Panc1 (cell line): ENCODE results near the gene RBMS3. TPM values are rescaled to one million over a fixed set of nuclear protein-coding genes. Genes with fewer than 3 reads are reported as not detected.

Experiments
- ATAC-seq: fragments of 200-7000 bp; cut with Tn5 transposase; 2 replicates; pipeline ENCODE4 v1.9.1; 2020; ENCODE audit warnings: mild to moderate bottlenecking, moderate library complexity
- BruUV-seq: library from RNA; stranded (reverse); fragments of 400-500 nt; replicated peaks from 2 replicates; lab custom pipeline; 2021; lab: Mats Ljungman, UMichigan
- CTCF ChIA-PET: fragments of 300-600 bp; sonication (Branson Sonifier 250); formaldehyde crosslinking; loops from one replicate; lab custom pipeline; 2022; ENCODE audit warnings: antibody characterized with exemption; lab: Charles Lee
- POLR2A ChIA-PET: fragments of 300-600 bp; sonication (Branson Sonifier 250); formaldehyde crosslinking; loops from one replicate; lab custom pipeline; 2022; ENCODE audit warnings: antibody characterized with exemption; lab: Charles Lee
- DNase-seq: peaks from one replicate; pipeline ENCODE4 v3.0.0-alpha.2; 2010; ENCODE audit warnings: low read depth, low spot score
- H3K27ac ChIP-seq: 2 replicates; pipeline ENCODE4 v1.5.1; 2011; ENCODE audit warnings: mild to moderate bottlenecking, low read length, inconsistent platforms
- H3K27me3 ChIP-seq: fragments of 200-500 bp; sonication (Bioruptor generic); 2 replicates; pipeline ENCODE4 v1.6.0; 2014; ENCODE audit warnings: low read length, inconsistent platforms; ENCODE audit not compliant: control insufficient read depth, insufficient read depth
- H3K36me3 ChIP-seq: fragments of 200-500 bp; sonication (Bioruptor generic); 2 replicates; pipeline ENCODE4 v1.5.1; 2014; ENCODE audit warnings: inconsistent platforms, mild to moderate bottlenecking, low read length, moderate library complexity; ENCODE audit not compliant: control insufficient read depth, insufficient read depth
- H3K4me1 ChIP-seq: 2 replicates; pipeline ENCODE4 v1.5.1; 2011; ENCODE audit warnings: inconsistent platforms, mild to moderate bottlenecking, low read length, moderate library complexity; ENCODE audit not compliant: control insufficient read depth, insufficient read depth
- H3K4me3 ChIP-seq, 2 experiments: 2 replicates each; pipeline ENCODE4 v1.5.1; 2011 to 2012; ENCODE audit warnings: low read depth in 2 of 2, low read length in 2 of 2, mild to moderate bottlenecking in 2 of 2, inconsistent platforms in 1 of 2, moderate library complexity in 1 of 2
- H3K9me3 ChIP-seq: fragments of 200-500 bp; sonication (Bioruptor generic); 2 replicates; pipeline ENCODE4 v1.5.1; 2014; ENCODE audit warnings: low read depth, mild to moderate bottlenecking, inconsistent platforms, low read length, moderate library complexity; ENCODE audit not compliant: control insufficient read depth, insufficient read depth
- POLR2AphosphoS5 ChIP-seq: IDR thresholded peaks from 2 replicates; pipeline ENCODE4 v1.6.1; 2012; ENCODE audit warnings: mild to moderate bottlenecking, low read depth, low read length, moderate library complexity
- SIN3A ChIP-seq: IDR thresholded peaks from 2 replicates; pipeline ENCODE4 v1.6.1; 2012; ENCODE audit warnings: low read depth, mild to moderate bottlenecking, low read length, moderate library complexity, borderline replicate concordance; ENCODE audit not compliant: insufficient read depth
- TCF7L2 ChIP-seq: IDR thresholded peaks from 2 replicates; pipeline ENCODE4 v1.6.1; 2011; ENCODE audit warnings: mild to moderate bottlenecking, low read depth, low read length, inconsistent platforms
- in situ Hi-C: cut with HindIII; loops from 2 replicates; pipeline ENCODE4 v1.10.0; 2016; ENCODE audit warnings: low sequenced_read_pairs, low pct_unique_long_range_greater_than_20kb
- intact Hi-C: fragments of 100-400 bp; cut with micrococcal nuclease; formaldehyde crosslinking; loops from one replicate; pipeline ENCODE4 v1.10.0; 2022; ENCODE audit not compliant: unreplicated experiment
- total RNA-seq: library from RNA; stranded (reverse); gene quantifications from one replicate; pipeline ENCODE4 v1.2.1, GENCODE V29; 2021; ENCODE audit not compliant: unreplicated experiment
- TF ChIP-seq, protein P1 (sequence below): fragments of 450-650 bp; IDR thresholded peaks from 2 replicates; pipeline ENCODE4 v1.5.1; 2017; ENCODE audit warnings: mild to moderate bottlenecking
- TF ChIP-seq, protein P2 (sequence below), 2 experiments: IDR thresholded peaks; 2 replicates each; pipeline ENCODE4 v1.6.1; 2011 to 2012; ENCODE audit warnings: low read depth in 2 of 2, control low read depth in 1 of 2, low read length in 1 of 2, mild to moderate bottlenecking in 1 of 2, moderate library complexity in 1 of 2; ENCODE audit not compliant: insufficient read depth in 1 of 2

The RBMS3 gene
- total RNA-seq, 1 experiment from 2014 or later, result 1.1 TPM

DNA sequence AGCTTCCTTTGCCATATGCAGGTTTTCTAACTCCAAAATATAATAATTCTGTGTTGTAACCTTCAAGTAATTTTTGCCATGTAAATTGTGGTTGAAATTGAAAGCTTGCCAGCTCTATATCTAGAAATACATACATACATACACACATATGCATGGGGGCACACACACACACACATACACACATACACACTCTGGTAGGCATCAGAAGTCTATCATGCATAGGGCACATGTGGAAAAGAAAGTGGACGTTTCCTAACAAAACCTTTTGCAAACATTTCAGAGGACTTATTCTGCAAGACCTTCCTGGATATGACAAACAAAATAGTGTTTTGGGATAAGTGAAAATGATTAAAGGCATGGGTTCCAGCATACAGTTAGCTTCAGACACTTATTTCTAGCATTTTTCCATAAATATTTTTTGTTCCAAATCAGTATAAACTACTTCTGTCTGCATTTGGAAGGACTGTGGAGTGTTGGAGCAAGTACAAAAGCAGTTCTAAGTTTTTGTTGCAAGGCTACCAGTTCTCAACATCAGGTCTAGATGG is 578.9 kb downstream of the RBMS3 start:
- H3K27me3 ChIP-seq, result no peaks in the 10 kb centered on the region
- intact Hi-C loops (no loop called here), in situ Hi-C loops (no loop called here)
- H3K27ac ChIP-seq, result no peak overlapping the region
- no peaks in the 10 kb centered on the region for H3K4me1 ChIP-seq
- no peak overlapping the region for H3K4me3 ChIP-seq
- BruUV-seq, result no TSS peak
- no peak for ATAC-seq
- ChIA-PET POLR2A (no interaction called here), CTCF (no interaction called here)
- H3K36me3 ChIP-seq, result no peaks in the 10 kb centered on the region
- TF ChIP-seq TCF7L2, result no peak
- TF ChIP-seq, protein P1, sequence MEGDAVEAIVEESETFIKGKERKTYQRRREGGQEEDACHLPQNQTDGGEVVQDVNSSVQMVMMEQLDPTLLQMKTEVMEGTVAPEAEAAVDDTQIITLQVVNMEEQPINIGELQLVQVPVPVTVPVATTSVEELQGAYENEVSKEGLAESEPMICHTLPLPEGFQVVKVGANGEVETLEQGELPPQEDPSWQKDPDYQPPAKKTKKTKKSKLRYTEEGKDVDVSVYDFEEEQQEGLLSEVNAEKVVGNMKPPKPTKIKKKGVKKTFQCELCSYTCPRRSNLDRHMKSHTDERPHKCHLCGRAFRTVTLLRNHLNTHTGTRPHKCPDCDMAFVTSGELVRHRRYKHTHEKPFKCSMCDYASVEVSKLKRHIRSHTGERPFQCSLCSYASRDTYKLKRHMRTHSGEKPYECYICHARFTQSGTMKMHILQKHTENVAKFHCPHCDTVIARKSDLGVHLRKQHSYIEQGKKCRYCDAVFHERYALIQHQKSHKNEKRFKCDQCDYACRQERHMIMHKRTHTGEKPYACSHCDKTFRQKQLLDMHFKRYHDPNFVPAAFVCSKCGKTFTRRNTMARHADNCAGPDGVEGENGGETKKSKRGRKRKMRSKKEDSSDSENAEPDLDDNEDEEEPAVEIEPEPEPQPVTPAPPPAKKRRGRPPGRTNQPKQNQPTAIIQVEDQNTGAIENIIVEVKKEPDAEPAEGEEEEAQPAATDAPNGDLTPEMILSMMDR, result no peak
- TF ChIP-seq SIN3A, result no peak
- no peak for TF ChIP-seq POLR2AphosphoS5
- TF ChIP-seq, protein P2, sequence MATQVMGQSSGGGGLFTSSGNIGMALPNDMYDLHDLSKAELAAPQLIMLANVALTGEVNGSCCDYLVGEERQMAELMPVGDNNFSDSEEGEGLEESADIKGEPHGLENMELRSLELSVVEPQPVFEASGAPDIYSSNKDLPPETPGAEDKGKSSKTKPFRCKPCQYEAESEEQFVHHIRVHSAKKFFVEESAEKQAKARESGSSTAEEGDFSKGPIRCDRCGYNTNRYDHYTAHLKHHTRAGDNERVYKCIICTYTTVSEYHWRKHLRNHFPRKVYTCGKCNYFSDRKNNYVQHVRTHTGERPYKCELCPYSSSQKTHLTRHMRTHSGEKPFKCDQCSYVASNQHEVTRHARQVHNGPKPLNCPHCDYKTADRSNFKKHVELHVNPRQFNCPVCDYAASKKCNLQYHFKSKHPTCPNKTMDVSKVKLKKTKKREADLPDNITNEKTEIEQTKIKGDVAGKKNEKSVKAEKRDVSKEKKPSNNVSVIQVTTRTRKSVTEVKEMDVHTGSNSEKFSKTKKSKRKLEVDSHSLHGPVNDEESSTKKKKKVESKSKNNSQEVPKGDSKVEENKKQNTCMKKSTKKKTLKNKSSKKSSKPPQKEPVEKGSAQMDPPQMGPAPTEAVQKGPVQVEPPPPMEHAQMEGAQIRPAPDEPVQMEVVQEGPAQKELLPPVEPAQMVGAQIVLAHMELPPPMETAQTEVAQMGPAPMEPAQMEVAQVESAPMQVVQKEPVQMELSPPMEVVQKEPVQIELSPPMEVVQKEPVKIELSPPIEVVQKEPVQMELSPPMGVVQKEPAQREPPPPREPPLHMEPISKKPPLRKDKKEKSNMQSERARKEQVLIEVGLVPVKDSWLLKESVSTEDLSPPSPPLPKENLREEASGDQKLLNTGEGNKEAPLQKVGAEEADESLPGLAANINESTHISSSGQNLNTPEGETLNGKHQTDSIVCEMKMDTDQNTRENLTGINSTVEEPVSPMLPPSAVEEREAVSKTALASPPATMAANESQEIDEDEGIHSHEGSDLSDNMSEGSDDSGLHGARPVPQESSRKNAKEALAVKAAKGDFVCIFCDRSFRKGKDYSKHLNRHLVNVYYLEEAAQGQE (IDR thresholded peaks at IDR 0.05; ENCODE audit: insufficient read depth in 1 of 2, low read depth in 2 of 2, low read length in 1 of 2), result no peak
- H3K9me3 ChIP-seq, result no peaks in the 10 kb centered on the region
- DNase-seq, result no peak

DNA sequence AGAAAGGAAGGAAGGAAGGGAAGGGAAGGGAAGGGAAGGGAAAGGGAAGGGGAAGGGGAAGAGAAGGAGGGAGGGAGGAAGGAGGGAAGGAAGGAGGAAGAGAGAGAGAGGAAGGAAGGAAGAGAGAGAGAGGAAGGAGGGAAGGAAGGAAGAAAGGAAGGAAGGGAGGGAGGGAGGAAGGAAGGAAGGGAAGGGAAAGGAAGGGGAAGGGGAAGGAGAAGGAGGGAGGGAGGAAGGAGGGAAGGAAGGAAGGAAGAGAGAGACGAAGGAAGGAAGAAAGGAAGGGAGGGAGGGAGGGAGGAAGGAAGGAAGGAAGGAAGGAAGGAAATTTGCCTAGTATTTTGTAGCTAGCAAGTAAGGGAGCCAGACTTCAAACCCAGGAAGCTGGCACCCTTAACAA is 583.9 kb downstream of the RBMS3 start:
- Histone ChIP-seq H3K4me1 (no peaks in the 10 kb centered on the region), H3K27ac (no peak overlapping the region), H3K27me3 (no peaks in the 10 kb centered on the region), H3K36me3 (no peaks in the 10 kb centered on the region), H3K9me3 (no peaks in the 10 kb centered on the region), H3K4me3 (no peak overlapping the region)
- ChIA-PET POLR2A (no interaction called here), CTCF (no interaction called here)
- no TSS peak for BruUV-seq
- TF ChIP-seq, protein P1, result no peak
- TF ChIP-seq POLR2AphosphoS5, result no peak
- TF ChIP-seq SIN3A, result no peak
- no peak for TF ChIP-seq TCF7L2
- TF ChIP-seq, protein P2 (IDR thresholded peaks at IDR 0.05; ENCODE audit: insufficient read depth in 1 of 2, low read depth in 2 of 2, low read length in 1 of 2), result no peak
- DNase-seq (no peak), ATAC-seq (no peak)
- in situ Hi-C loops, result no loop called here
- intact Hi-C loops, result no loop called here
